Measurements from ENCODE around the gene JAGN1.
"Not testable (repeated sequence)": the region's sequence is repeated elsewhere in the genome, so short reads cannot be mapped to it uniquely, and the experiment has no call there.

JAGN1 gene

DNA sequence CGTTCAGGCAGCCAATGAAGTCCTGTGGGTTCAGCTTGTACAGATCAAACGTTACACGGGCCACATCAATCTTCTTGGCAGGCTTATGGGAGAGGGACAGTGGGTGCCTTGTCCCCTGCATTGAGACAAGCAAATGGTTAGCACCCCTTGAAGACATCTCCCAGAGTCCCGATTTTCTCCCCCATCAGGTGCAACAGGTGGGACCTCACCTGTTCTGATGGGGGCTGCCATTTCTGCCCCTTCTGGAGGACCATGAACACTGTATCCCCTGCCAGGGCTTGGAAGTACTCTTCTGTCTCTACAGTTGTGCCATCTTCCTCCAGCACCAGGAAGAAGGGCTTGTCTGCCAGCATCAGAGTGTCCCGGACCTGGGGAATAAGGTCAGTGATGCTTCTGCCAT, 20.5 kb upstream of the JAGN1 start:
- DNase-seq = no peak

DNA sequence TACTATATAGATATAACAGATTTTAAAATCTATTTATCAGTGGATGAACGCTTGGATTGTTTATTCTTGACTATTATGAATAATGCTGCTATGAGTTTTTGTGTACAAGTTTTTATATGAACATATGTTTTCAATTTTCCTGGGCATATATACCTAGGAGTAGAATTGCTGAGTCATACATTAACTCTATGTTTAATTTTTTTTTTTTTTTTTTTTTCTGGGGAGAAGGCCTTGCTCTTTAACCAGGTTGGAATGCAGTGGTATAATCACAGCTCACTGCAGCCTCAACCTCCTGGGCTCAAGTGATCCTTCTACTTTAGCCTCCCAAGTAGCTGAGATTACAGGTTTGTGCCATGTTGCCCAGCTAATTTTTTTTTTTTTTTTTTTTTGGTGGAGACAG, 19.4 kb upstream of the JAGN1 start:
- DNase-seq = no peak

DNA sequence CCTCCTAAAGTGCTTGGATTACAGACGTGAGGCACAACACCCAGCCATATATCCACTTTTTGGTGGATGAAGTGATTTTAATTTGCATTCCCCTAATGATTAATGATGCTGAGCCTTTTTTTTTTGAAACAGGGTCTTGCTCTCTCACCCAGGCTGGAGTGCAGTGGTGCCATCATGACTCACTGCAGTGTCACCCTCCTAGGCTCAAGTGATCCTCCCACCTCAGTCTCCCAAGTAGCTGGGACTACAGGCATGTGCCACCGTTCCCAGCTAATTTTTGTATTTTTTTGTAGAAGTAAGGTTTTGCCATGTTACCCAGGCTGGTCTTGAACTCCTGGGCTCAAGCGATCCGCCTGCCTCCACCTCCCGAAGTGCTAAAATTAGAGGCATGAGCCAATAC, 18.3 kb upstream of the JAGN1 start:
- DNase-seq = not testable (repeated sequence)

DNA sequence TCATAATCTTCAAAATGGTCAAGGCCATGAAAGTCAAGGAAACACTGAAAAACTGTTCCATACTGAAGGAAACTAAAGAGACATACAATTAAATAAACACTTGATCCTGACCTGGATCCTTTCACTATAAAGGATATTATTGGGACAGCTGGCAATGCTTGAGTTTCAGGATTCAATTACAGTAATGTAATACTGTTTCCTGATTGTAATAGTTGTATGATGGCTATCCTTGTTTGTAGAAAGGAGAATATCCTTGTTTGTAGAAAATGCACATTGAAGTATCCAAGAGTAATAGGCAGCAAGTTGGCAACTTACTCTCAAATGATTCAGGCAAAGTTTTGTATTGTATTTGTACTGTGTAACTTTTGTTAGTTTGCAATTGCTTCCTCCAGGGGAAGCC, 15.0 kb upstream of the JAGN1 start:
- DNase-seq = peak; percentile 21

DNA sequence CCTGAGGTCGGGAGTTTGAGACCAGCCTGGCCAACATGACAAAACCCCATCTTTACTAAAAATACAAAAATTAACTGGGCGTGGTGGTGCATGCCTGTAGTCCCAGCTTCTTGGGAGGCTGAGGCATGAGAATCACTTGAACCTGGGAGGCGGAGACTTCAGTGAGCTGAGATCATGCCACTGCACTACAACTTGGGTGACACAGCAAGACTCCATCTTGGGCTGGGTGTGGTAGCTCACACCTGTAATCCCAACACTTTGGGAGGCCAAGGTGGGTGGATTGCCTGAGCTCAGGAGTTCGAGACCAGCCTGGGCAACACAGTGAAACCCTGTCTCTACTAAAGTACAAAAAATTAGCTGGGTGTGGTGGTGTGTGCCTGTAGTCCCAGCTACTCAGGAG, 14.2 kb upstream of the JAGN1 start:
- DNase-seq = not testable (repeated sequence)

DNA sequence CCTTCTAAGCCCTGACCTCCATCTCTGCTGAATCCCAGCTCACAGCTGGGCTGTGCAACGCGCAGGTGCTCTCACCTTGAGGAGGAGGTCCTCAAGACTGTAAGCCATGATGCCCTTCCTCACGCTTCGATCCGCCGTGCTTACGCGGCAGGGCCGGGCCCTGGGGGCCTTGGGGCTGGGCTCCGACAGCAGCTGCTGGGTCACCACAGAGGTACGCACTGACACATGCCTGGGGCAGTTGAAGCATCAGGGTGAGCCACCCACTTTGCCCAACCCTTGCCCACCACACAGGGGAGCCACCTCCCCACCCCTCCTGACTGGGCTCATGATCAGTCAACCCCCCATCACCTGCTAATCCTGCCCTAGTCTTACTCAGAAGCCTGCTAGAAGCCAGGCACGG, 13.4 kb upstream of the JAGN1 start:
- no peak for DNase-seq

DNA sequence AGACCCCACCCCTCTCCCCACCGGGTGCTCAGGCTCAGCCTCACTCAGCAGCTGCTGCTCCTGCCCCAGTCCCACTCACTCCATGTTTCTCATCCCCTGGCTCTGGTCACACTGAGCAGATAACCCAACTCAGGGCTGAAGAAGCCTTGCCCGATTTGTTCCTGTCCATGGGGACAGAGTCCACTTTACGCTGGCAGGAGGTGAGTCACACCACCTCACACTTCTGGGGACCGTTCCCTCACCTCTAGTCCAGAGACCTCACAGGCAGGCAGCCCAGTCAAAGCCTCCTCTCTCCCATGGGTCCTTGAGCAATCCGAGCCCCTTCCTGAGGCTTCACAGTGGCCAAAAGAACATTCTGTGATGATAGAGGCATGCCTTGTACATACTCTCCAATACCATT, 11.7 kb upstream of the JAGN1 start:
- DNase-seq = no peak

DNA sequence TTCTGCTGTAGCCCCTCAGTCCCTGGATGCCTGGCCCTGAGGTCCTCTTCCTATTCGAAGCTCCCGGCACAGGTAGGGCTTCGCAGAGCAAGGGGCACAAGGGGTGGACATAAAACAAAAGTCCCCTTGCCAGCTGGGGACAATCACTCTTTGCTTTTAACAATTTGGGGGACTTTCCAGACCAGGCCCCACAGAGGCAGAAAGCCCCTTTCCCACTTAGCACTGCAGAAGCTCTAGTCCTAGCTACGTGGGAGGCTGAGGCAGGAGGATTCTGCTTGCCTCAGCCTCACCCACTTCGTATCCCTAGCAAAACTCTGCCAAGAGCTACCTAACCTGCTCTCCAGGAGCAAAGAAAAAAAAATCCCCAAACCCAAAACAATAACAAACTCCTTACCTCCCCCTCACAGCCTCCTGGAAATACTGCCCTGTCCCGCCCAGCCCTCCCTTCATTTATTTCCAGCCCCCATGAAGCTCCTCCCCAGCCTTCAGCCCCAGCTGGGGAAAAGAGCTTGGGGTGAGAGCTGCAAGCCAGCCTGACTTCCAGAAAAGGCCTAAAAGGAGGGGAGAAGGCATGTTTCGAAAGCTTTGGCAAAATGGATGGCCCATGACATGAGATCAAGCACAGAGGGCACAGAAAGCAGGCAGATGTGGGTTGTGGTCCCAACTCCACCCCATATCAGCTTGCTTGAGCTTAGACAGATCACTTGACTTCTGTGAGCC, 10.4 kb upstream of the JAGN1 start, which contains the start of gene CIDEC:
Gene CIDEC (minus strand): TSS at position 424 of the 720 bp plus-strand sequence. CDS start 1,767 bp downstream, outside the sequence.
- no peak for DNase-seq

DNA sequence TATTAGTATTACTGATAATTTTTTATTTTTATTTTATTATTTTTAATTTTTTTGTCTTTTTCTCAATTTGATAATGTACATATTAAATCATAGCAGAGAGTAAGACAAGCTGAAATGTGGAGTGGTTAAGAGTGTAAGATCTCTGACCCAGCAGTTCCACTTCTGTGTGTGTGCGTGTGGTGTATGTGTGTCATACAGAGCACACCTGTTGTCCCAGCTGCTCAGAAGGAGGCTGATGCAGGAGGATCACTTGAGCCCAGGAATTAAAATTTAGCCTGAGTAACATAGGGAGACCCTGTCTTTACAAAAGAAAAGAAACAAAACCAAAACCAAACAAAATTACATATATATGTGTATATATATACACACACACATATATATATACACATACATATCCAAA, 9.0 kb upstream of the JAGN1 start:
- no peak for DNase-seq

DNA sequence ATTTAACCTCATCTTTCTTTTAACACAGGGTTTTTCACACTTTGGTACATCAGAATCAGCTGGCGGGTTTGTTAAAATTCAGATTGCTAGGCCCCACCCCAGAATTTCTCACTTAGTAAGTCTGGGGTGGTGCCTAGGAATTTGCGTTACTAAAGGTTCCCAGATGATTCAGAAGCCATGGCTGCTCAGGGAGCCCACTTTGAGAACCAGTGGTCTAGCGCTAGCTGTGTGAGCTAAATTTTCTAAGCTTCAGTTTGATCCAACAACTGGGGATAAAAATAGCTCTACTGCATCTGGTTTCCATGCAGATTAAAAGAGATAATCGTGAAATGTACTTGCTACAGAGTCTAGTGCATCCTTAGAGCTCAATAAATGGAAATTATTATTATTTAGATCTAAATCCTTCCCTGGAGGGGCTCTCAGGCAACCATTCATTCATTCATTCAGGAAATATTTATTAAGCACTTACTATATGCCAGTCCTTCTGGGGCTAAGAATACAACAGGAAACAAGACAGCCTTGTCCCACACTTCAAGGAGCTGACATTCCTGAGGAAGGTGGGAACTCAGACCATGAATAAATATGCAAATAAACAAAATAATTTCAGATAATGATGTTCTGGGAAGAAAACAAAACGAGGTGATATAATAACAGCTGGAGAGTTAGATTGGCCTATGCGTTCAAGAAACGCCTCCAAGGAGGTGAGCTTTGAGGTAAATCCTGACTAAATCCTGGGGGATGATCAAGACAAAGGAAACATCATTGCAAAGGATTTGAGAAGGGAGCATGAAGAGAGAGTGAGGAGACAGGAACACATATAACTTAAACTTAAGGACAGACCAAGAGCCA, 6.5 kb upstream of the JAGN1 start:
- no peak for DNase-seq

DNA sequence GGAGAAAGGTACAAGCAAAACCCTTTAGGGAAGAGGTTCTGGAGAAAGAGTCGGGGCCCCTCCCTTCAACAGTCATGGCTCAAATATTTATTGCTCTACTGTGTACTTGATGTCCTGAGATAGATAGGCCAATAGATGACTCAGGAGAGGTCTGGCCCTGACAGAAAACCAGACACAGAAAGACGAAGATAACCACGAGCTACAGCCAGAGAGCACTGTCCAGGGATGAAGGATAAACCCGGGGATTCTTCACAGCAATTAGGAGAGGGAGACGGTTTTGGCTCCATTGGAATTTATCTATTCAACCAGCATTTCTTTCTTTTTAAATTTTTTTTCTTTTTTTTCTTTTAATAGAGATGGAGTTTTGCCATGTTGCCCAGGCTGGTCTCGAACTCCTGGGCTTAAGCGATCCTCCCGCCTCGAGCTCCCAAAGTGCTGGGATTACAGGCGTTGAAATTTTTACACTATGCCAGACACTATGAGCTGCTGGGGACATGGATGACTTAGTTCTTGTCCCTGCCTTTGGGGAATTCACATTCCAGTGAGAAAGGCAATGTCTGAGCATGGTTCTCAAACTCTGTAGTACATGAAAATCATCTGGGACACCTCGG, 5.8 kb upstream of the JAGN1 start:
- no peak for DNase-seq

DNA sequence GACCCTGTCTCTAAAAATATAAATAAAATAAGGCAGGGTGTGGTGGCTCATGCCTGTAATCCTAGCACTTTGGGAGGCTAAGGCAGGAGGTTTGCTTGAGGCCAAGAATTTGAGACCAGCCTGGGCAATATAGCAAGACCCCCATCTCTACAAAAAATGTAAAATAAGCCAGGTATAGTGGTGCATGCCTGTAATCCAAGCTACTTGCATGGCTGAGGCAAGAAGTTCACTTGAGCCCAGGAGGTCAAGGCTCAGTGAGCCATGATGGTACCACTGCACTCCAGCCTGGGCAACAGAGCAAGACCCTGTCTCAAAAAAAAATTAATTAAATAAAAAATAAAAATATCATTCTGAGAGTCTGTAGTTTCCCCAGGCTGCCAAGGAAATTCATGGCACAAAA, 4.1 kb upstream of the JAGN1 start:
- DNase-seq = no peak

DNA sequence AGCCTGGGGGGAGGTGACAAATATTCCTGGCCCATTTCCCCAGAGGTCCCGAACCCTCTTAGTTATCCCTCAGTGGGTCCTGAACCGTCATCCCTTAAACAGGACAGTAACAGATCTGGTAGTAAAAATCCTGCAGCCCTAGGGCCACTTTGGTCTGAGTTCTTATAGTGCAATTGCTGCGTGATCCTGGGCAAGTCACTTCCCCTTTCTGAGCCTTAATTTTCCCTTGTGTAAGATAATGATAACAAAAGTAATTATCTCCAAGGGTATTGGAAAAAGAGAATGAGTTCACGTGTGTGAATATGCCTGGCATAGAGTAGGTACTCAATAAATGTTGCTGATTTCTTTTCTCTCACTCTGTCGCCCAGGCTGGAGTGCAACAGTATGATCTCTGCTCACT, 2.9 kb upstream of the JAGN1 start:
- DNase-seq = no peak

DNA sequence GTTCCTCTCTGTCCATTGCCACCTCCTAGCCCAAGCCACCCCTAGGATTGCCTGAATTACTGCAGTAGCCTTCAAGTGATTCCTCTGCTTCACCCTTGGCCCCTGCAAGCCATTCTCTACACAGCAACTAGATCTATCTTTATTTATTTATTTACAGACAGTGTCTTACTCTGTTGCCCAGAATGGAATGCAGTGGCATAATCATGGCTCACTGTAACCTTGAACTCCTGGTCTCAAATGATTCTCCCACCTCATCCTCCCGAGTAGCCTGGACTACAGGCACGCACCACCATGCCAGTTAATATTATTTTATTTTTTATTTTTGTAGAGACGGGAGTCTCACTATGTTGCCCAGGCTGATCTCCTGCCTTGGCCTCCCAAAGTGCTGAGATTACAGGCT, 1.9 kb upstream of the JAGN1 start:
- no peak for DNase-seq

DNA sequence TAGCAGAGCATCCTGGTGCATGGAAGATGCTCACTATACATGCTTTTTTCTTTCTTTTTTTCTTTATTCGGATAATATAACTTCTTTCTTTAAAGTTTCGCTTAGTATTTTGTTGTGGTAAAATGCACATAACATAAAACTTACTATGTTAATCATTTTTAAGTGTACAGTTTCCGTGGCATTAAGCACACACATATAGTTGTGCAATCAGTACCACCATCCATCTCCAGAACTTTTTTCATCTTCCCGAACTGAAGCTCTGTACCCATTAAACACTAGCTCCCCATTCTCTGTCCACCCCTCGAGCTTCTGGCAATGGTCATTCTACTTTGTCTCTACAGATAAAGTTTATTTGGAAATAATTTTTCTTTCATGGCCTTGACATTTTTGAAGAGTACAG, 1.0 kb upstream of the JAGN1 start:
- DNase-seq = no peak

DNA sequence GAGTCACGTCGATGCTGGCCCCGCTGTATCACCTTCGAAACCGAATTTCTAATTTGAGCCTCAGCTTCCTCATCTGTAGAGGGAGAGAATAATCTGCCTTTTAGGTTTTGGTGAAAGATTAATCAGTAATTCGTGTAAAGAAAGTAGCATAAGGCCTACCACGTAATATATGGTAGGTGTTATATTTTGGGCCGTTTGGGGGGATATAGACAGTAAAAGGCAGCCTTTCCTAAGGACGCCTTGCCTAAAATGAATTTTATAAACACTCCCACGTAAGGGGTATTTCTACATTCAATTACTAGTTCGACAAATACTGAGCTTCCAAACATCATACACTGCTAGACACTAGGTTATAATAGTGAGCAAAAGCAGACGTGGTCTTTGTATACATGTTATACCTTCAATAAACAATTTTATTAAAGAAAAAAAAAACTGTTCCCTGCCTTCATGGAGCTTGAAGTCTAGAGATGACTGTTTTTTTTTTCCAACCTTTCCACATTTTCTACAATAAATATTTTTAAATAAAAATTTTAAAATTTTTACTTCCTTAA, 737 bp downstream of the JAGN1 start:
- no peak for DNase-seq

DNA sequence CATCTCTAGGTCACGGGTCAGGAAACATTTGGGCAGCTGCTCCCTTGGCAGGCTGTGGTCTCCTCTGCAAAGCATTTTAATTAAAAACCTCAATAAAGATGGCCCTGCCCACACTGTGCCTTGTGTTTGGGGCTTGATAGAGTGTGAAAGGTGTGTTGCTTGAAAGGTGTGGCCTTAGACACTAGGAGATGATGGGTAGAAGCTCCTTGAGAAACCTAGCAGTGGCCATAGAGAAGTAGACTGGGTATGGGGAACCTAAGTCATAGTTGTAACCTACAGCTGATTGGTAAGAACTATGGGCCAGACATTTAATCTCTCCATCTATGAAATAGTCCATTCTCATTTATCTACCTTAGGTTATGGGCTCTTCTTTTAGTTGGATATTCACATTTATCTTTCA, 3.3 kb downstream of the JAGN1 start:
- DNase-seq = no peak

DNA sequence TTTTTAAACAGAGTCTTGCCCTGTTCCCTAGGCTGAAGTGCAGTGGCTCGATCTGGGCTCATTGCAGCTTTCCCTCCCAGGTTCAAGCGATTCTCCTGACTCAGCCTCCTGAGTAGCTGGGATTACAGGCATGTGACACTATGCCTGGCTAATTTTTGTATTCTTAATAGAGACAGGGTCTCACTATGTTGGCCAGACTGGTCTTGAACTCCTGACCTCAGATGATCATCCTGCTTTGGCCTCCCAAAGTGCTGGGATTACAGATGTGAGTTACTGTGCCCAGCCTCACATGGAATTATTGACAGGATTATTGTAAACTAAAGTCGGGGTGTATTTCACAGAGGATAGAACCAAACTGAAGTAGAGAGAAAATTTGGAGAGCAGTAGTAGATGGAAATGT, 5.3 kb downstream of the JAGN1 start:
- DNase-seq = not testable (repeated sequence)

DNA sequence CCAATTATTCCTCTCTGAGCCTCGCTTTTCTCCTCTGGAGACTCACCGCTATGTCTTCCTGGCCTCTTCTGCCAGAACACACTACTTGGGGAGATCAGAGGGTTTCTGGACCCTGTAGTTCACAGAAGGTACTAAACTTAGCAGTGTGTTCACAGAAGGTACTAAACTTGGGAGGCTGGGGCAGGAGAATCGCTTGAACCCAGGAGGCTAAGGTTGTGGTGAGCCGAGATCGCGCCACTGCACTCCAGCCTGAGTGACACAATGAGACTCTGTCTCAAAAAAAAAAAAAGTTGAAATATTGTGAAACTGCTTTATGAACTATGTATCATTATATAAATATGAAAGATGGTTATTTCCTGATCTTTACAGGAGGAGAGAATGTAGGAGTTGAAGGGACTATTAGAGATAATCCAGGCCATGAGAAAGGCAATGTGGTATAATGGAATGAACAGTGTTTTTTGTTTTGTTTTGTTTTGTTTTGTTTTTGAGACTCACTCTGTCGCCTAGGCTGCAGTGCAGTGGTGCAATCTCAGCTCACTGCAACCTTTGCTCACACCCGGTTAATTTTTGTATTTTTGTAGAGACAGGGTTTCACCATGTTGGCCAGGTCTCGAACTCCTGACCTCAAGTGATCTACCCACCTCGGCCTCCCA, 6.5 kb downstream of the JAGN1 start:
- DNase-seq = not testable (repeated sequence)

DNA sequence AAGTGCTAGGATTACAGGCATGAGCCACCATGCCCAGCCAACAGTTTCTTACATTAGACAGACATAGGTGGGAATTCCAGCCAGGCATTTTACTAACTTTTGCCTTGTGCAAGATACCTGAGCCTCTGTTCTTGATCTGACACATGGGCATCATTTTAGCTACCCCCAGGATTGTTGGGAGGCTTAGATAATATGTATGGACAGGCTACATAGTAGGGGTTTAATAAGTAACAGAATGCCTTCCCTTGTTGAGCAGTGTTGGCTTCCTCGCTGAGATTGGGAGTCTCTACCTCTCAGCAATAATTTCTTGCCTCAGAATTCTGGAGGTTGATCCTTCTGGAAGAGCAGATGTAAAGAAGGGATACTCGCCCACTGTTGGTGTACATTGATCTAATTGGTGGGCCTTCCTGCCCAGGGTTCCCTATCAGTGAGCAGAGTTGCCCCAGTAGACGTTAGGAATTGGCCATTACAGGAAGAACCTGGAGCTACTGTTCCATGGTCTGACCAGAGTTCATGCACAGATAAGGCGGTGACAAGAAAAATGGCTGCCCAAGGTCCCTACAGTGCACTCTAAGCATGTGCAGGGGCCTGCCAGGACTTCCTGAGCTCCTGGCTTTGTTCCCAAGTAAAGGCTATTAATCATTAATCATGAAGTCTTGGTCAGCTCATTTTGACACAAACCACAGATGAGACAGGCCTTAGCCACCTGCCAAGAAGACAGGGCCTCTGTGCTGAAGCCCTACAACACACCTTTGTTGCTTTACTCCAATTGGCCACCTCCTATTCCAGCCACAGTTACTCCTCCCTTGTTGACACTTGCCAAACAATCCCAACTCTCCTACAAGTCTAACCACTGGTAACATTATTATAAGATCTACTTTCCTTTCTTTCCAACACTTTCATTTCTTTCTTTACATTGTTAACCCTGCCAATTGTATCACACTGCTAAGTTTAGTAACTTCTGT, 7.3 kb downstream of the JAGN1 start:
- DNase-seq = no peak

DNA sequence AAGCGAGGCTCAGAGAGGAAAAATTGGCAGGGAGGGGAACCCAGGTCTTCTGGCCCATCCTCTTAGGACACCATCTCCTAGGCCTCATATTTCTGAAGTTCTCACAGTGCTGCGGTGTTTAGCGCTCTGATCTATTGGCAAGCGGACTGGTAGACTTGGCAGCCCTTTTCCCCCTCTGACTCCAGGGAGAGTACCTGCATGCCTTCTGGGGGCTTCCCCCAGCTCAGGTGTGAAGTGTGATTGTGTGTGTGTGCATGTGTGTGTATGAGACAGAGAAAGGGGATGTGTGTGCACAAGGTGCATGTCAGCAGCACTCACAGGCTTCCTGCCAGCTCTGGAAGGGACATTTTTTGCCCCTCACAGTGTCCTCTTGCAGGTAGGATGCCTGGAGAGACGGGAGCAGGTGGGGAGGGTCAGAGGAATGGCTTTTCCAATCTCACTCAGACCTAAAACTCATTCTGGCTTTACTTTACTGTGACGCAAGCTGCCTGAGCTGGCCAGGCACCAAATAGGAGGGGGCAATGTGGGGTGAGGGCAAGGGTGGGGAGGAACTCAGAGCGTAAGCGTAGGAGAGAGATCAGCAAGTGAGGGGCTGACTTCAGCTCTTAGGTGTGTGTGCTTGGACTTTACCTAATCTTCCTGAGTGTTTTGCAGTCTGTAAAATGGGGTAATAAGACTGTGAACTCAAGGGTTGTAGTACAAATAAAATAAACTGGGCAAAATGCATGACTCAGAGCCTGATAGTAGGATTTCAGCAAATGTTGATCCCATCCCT, 8.2 kb downstream of the JAGN1 start:
- DNase-seq = no peak

Data from NCI-H510A (cell line).